ENCODE data around the gene SEMA6A. TPM values are rescaled to one million over a fixed set of nuclear protein-coding genes. Genes with fewer than 3 reads are reported as not detected.

Gene SEMA6A
- total and polyA plus RNA-seq, 2 of the 13 experiments (the other 11 are each of a cell fraction or from before 2014, with no cell fraction given): 5.1 to 6.5 TPM

DNA sequence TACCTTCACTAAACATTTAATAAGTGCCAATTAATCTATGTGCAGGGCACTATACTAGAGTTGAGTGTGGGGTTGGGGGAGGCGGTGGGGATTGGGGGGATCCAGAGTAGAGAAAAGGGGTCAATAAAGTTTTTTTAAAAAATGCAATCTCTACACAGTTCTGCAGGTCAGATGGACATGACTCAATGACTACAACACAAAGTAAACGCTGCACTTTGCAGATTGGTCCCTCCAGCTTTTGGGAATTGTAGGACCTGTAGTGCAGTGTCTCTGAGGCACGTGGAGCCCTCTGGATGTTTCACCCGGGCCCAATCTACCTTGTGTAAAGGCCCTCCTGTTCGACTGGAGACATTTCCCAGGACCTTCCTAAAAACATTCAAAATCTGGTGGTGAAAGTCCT is 43.5 kb downstream of the SEMA6A start:
- CTCF ChIA-PET (ENCODE audit: low intra/inter-chr PET ratio, low total read pairs): no interaction called here

More for the DNA sequence above, 43.5 kb downstream of the SEMA6A start:
- FAIRE-seq (no peak), ATAC-seq (no peak), DNase-seq (ENCODE audit: low spot score) (no peak)
- Histone ChIP-seq H2AFZ (ENCODE audit: low read length) (no peak overlapping the region), H3K9ac (ENCODE audit: insufficient read depth, low read depth, low read length) (no peak overlapping the region), H3K36me3 (replicated peaks in 1 of 2; ENCODE audit: control insufficient read depth in 1 of 2, insufficient read depth in 2 of 2, low read length in 2 of 2) (no peaks in the 10 kb centered on the region), H4K20me1 (ENCODE audit: insufficient read depth, low read length) (peaks cover 5% of the 10 kb centered on the region), H3K9me3 (ENCODE audit: low read length) (no peaks in the 10 kb centered on the region), H3K27ac (ENCODE audit: extremely low read length, insufficient read depth, low read length) (no peak overlapping the region), H3K4me3 (replicated peaks in 1 of 3; ENCODE audit: insufficient read depth in 1 of 3, low read depth in 2 of 3, low read length in 3 of 3) (no peak overlapping the region), H3K79me2 (ENCODE audit: insufficient read depth, low read length) (peaks cover 42% of the 10 kb centered on the region), H3K4me1 (ENCODE audit: insufficient read depth, low read length) (peaks cover 100% of the 10 kb centered on the region), H3K27me3 (ENCODE audit: control insufficient read depth in 1 of 2, insufficient read depth in 2 of 2, low read length in 2 of 2) (no peaks in the 10 kb centered on the region), H3K4me2 (ENCODE audit: low read depth, low read length) (no peak overlapping the region)
- WGBS (ENCODE audit: low lambda C conversion rate): 66% methylated on average over 3 of the region's 5 CpGs
- no TSS peak for BruUV-seq (replicated peaks)
- POLR2A ChIA-PET: no interaction called here
- peak; percentile 57 for TF ChIP-seq ZBTB40 (IDR thresholded peaks at IDR 0.05)
- peak; percentile 90 for TF ChIP-seq ZBTB40 (CRISPR knock-in tag; IDR thresholded peaks at IDR 0.05)
- TF ChIP-seq MBNL3 (CRISPR knock-in tag; conservative IDR thresholded peaks at IDR 0.05): no peak
- peak; percentile 36 for TF ChIP-seq HNRNPK (IDR thresholded peaks at IDR 0.05; ENCODE audit: low read depth, low read length, poor library complexity, severe bottlenecking)
- TF ChIP-seq ZNF431 (CRISPR knock-in tag; IDR thresholded peaks at IDR 0.05; ENCODE audit: borderline replicate concordance, low read depth): no peak
- no peak for TF ChIP-seq ZFAT (CRISPR knock-in tag; conservative IDR thresholded peaks at IDR 0.05)
- intact Hi-C loops (cut with micrococcal nuclease; ENCODE audit: unreplicated experiment): no loop called here
- in situ Hi-C loops (cut with HindIII; ENCODE audit: extremely low pct_ligation_motif_present, low pct_unique_long_range_greater_than_20kb): no loop called here

All from HepG2 (cell line).